MCF 10A (cell line): ENCODE results near the gene ABCE1. TPM values are rescaled to one million over a fixed set of nuclear protein-coding genes. Genes with fewer than 3 reads are reported as not detected.

Experiments used
- BruUV-seq: library from RNA; stranded (reverse); fragments of 400-500 nt; replicated peaks from 2 replicates; lab custom pipeline; 2021; lab: Mats Ljungman, UMichigan
- CTCF ChIA-PET: fragments of 300-600 bp; sonication (Branson Sonifier 250); formaldehyde crosslinking; extraction: SDS; loops from one replicate; lab custom pipeline; 2021; ENCODE audit warnings: antibody characterized with exemption, inconsistent platforms; lab: Yijun Ruan, JAX
- POLR2A ChIA-PET: fragments of 300-600, 350-650 bp; sonication (Branson Sonifier 250); formaldehyde crosslinking; extraction: SDS; loops from one replicate; lab custom pipeline; 2020; ENCODE audit warnings: antibody characterized with exemption, inconsistent platforms; lab: Yijun Ruan, JAX
- DNase-seq: peaks from one replicate; pipeline ENCODE4 v3.0.0-alpha.2; 2018; ENCODE audit not compliant: unreplicated experiment
- H3K27ac Mint-ChIP-seq: one replicate; pipeline ENCODE4 v1.8.0; 2022; ENCODE audit warnings: mild to moderate bottlenecking, low read depth, mixed read lengths; ENCODE audit not compliant: unreplicated experiment
- H3K27me3 Mint-ChIP-seq: one replicate; pipeline ENCODE4 v1.8.0; 2022; ENCODE audit warnings: mixed read lengths; ENCODE audit not compliant: insufficient read depth, unreplicated experiment
- H3K36me3 Mint-ChIP-seq: one replicate; pipeline ENCODE4 v1.8.0; 2022; ENCODE audit warnings: mild to moderate bottlenecking, moderate library complexity, mixed read lengths; ENCODE audit not compliant: insufficient read depth, unreplicated experiment
- H3K4me1 Mint-ChIP-seq: one replicate; pipeline ENCODE4 v1.8.0; 2022; ENCODE audit warnings: mixed read lengths; ENCODE audit not compliant: insufficient read depth, unreplicated experiment
- H3K4me3 Mint-ChIP-seq: one replicate; pipeline ENCODE4 v1.8.0; 2022; ENCODE audit warnings: mild to moderate bottlenecking, moderate library complexity, mixed read lengths; ENCODE audit not compliant: unreplicated experiment
- H3K9me3 Mint-ChIP-seq: one replicate; pipeline ENCODE4 v1.8.0; 2022; ENCODE audit warnings: mixed read lengths; ENCODE audit not compliant: unreplicated experiment
- CTCF ChIP-seq: fragments of 200-600 bp; IDR thresholded peaks from one replicate; pipeline ENCODE4 v1.8.0; 2022; ENCODE audit warnings: antibody characterized with exemption, mild to moderate bottlenecking; ENCODE audit not compliant: unreplicated experiment
- intact Hi-C: fragments of 100-400 bp; cut with micrococcal nuclease; formaldehyde crosslinking; loops from 2 replicates; pipeline ENCODE4 v1.14.1; 2022
- total RNA-seq: library from RNA; stranded (reverse); gene quantifications from 2 replicates; pipeline ENCODE4 v1.2.3, GENCODE V29; 2022

Gene ABCE1
- total RNA-seq, 1 experiment from 2014 or later, result 136 TPM

- no TSS peak for BruUV-seq
- intact Hi-C loops, result no loop called here
- peak; percentile 28 for DNase-seq
- ChIA-PET CTCF (interaction anchor here (0.5 to 2.2 kb wide), 4 partner anchors 36 to 1962 kb away, joined by 3 to 13 read pairs (median 6); no protein-coding TSS in a partner anchor), POLR2A (interaction anchor here (0.6 to 5.9 kb wide), 14 partner anchors 9 to 631 kb away, joined by 3 to 63 read pairs (median 5); partner anchors contain the start of genes ABCE1, ANAPC10 and SMAD1)
- H3K27me3 Mint-ChIP-seq, result no peaks in the 10 kb centered on the region
- peaks cover 11% of the 10 kb centered on the region for H3K9me3 Mint-ChIP-seq
- H3K4me1 Mint-ChIP-seq, result peaks cover 21% of the 10 kb centered on the region
- peak overlapping the region; percentile 85 for H3K27ac Mint-ChIP-seq
- H3K4me3 Mint-ChIP-seq, result peak overlapping the region; percentile 73
- TF ChIP-seq CTCF, result no peak
- H3K36me3 Mint-ChIP-seq, result peaks cover 28% of the 10 kb centered on the region
Observed at GRCh38 chr4:145177511-145177905, 79.4 kb downstream of the ABCE1 start.

- H3K9me3 Mint-ChIP-seq, result peaks cover 11% of the 10 kb centered on the region
- ChIA-PET CTCF (interaction anchor here (0.5 to 2.2 kb wide), 5 partner anchors 37 to 1963 kb away, joined by 3 to 13 read pairs (median 6); no protein-coding TSS in a partner anchor), POLR2A (interaction anchor here (0.6 to 5.9 kb wide), 21 partner anchors 8 to 1839 kb away, joined by 3 to 63 read pairs (median 4); partner anchors contain the start of genes ABCE1, ANAPC10 and SMAD1)
- H3K27me3 Mint-ChIP-seq, result no peaks in the 10 kb centered on the region
- TF ChIP-seq CTCF, result no peak
- peak overlapping the region; percentile 73 for H3K4me3 Mint-ChIP-seq
- peaks cover 23% of the 10 kb centered on the region for H3K36me3 Mint-ChIP-seq
- no TSS peak for BruUV-seq
- peaks cover 21% of the 10 kb centered on the region for H3K4me1 Mint-ChIP-seq
- H3K27ac Mint-ChIP-seq, result peak overlapping the region; percentile 85
- intact Hi-C loops, result no loop called here
- peak; percentile 45 for DNase-seq
Observed at GRCh38 chr4:145177906-145178538, 79.9 kb downstream of the ABCE1 start.

GRCh38 chr4:145178740-145179280 lies 80.7 kb downstream of the ABCE1 start:
- H3K4me1 Mint-ChIP-seq, result peaks cover 21% of the 10 kb centered on the region
- peak overlapping the region; percentile 73 for H3K4me3 Mint-ChIP-seq
- H3K27me3 Mint-ChIP-seq, result no peaks in the 10 kb centered on the region
- H3K27ac Mint-ChIP-seq, result peak overlapping the region; percentile 85
- H3K36me3 Mint-ChIP-seq, result peaks cover 18% of the 10 kb centered on the region
- POLR2A ChIA-PET, result interaction anchor here (0.6 to 5.9 kb wide), 19 partner anchors 9 to 1840 kb away, joined by 3 to 63 read pairs (median 4); partner anchors contain the start of genes ABCE1 and ANAPC10
- DNase-seq, result peak; percentile 24
- no peak for TF ChIP-seq CTCF
- no TSS peak for BruUV-seq
- CTCF ChIA-PET, result interaction anchor here (2.2 kb wide), 1 partner anchor 55 kb away, joined by 13 read pairs; no protein-coding TSS in a partner anchor
- intact Hi-C loops, result no loop called here
- H3K9me3 Mint-ChIP-seq, result peaks cover 11% of the 10 kb centered on the region

Other genes starting within 250 kb of the ABCE1 start
- gene ANAPC10, start 115 bp upstream of the ABCE1 start, total RNA-seq, result 32.2 and 38.9 TPM in 2 replicates
- gene OTUD4, start 82.3 kb downstream of the ABCE1 start, total RNA-seq, result 66.2 and 68.0 TPM in 2 replicates